ENCODE data around the gene GPR150. TPM values are rescaled to one million over a fixed set of nuclear protein-coding genes. Genes with fewer than 3 reads are reported as not detected.

Gene GPR150
- total and polyA plus RNA-seq, 11 donors = 0.04 to 0.25 (median 0.13) TPM; not detected in 6

DNA sequence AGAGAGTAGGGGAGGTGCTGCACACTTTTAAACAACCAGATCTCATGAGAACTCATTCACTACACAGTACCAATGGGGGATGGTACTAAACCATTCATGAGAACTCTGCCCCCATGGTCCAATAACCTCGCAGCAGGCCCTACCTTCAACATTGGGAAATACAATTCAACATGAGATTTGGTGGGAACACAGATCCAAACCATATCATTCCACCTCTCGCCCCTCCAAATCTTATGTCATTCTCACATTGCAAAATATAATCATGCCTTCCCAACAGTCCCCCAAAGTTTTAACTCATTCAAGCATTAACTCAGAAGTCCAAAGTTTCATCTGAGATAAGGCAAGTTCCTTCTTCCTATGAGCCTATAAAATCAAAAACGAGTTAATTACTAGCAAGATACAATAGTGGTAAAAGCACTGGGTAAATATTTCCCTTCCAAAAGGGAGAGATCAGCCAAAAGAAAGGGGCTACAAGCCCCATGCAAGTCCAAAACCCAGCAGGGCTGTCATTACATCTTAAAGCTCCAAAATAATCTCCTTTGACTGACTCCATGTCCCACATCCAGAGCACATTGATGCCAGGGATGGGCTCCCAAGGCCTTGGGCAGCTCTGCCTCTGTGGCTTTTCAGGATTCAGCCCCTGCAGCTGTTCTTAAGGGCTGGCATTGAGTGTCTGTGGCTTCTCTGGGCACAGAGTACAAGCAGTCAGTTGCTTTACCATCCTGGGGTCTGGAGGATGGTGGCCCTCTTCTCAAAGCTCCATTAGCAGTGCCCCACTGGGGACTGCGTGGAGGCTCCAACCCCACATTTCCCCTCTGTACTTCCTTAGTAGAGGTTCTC, 8.3 kb downstream of the GPR150 start:
- Histone ChIP-seq H3K4me1 (peaks cover 0 to 34% (median 0%) of the 10 kb centered on the region in 12 donors), H3K4me3 (no peak overlapping the region), H3K9me3 (no peaks in the 10 kb centered on the region), H3K27ac (peak overlapping the region in 1 of 12 donors; percentile 51), H3K36me3 (no peaks in the 10 kb centered on the region), H3K27me3 (no peaks in the 10 kb centered on the region)
- ATAC-seq (no peak), DNase-seq (no peak)
- intact Hi-C loops (cut with DNase I) = no loop called here
- TF ChIP-seq POLR2A (IDR thresholded peaks at IDR 0.05) (no peak), CTCF (IDR thresholded peaks at IDR 0.05) (no peak)
- 85 to 95% (median 90%) methylated on average over 4 of the region's 4 CpGs for WGBS, 4 donors

DNA sequence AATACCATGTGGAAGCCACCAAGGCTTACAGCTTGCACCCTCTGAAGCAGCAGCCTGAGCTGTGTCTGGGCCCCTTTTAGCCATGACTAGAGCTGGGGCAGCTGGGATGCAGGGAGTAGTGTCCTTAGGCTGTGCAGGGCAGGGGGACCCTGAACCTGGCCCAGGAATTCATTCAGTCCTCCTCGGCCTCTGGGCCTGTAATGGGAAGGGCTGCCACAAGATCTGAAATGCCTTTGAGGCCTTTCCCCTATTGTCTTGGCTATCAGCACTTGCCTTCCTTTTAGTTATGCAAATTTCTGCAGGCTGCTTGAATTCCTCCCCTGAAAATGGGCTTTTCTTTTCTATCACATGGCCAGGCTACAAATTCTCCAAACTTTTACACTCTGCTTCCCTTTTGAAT, 9.0 kb downstream of the GPR150 start:
- no peak overlapping the region for H3K4me3 ChIP-seq
- no peaks in the 10 kb centered on the region for H3K9me3 ChIP-seq
- no peaks in the 10 kb centered on the region for H3K36me3 ChIP-seq
- H3K27me3 ChIP-seq = no peaks in the 10 kb centered on the region
- WGBS, 4 donors = 78 to 94% (median 89%) methylated on average over 1 of the region's 1 CpG
- DNase-seq (no peak), ATAC-seq (no peak)
- H3K27ac ChIP-seq = peak overlapping the region in 1 of 12 donors; percentile 51
- H3K4me1 ChIP-seq = peaks cover 0 to 34% (median 0%) of the 10 kb centered on the region in 12 donors
- intact Hi-C loops (cut with DNase I) = no loop called here
- TF ChIP-seq CTCF (IDR thresholded peaks at IDR 0.05) (no peak), POLR2A (IDR thresholded peaks at IDR 0.05) (no peak)

GRCh38 chr5:95630394-95630917, 10.6 kb downstream of the GPR150 start:
- Histone ChIP-seq H3K27me3 (no peaks in the 10 kb centered on the region), H3K4me1 (peaks cover 0 to 34% (median 0%) of the 10 kb centered on the region in 12 donors), H3K9me3 (no peaks in the 10 kb centered on the region), H3K27ac (peak overlapping the region in 1 of 12 donors; percentile 70), H3K36me3 (no peaks in the 10 kb centered on the region), H3K4me3 (no peak overlapping the region)
- ATAC-seq (no peak), DNase-seq (no peak)
- intact Hi-C loops (cut with DNase I) = loop anchor here in 2 of 10 donors (10.0 kb wide), 1 partner anchor 76 kb away; the partner anchor contains the start of genes ARSK (in 2 of the 2) and SKIC3 (in 2 of the 2)
- TF ChIP-seq CTCF (IDR thresholded peaks at IDR 0.05) = no peak
- TF ChIP-seq POLR2A (IDR thresholded peaks at IDR 0.05) = no peak
- 93 to 97% (median 95%) methylated on average over 5 of the region's 5 CpGs for WGBS, 4 donors

GRCh38 chr5:95631255-95631958, 11.5 kb downstream of the GPR150 start:
- ATAC-seq (peak in 1 of 4 donors; percentile 60), DNase-seq (no peak)
- intact Hi-C loops (cut with DNase I) = loop anchor here in 2 of 10 donors (10.0 kb wide), 1 partner anchor 77 kb away; the partner anchor contains the start of genes ARSK (in 2 of the 2) and SKIC3 (in 2 of the 2)
- H3K36me3 ChIP-seq = no peaks in the 10 kb centered on the region
- H3K4me3 ChIP-seq = no peak overlapping the region
- no peaks in the 10 kb centered on the region for H3K27me3 ChIP-seq
- no peaks in the 10 kb centered on the region for H3K9me3 ChIP-seq
- WGBS, 4 donors = 61 to 76% (median 68%) methylated on average over 2 of the region's 2 CpGs
- peak overlapping the region in 1 of 12 donors; percentile 70 for H3K27ac ChIP-seq
- no peak for TF ChIP-seq POLR2A (IDR thresholded peaks at IDR 0.05)
- no peak for TF ChIP-seq CTCF (IDR thresholded peaks at IDR 0.05)
- peaks cover 0 to 34% (median 0%) of the 10 kb centered on the region in 12 donors for H3K4me1 ChIP-seq

Measured in heart left ventricle (tissue), 16 donors.